DMS 273 (cell line): ENCODE results near the gene MPHOSPH10.
"Not testable (repeated sequence)": the region's sequence is repeated elsewhere in the genome, so short reads cannot be mapped to it uniquely, and the experiment has no call there.

Experiments
- DNase-seq: peaks from one replicate; lab custom pipeline; 2025; ENCODE audit not compliant: unreplicated experiment; lab: John Stamatoyannopoulos, UW

MPHOSPH10 gene, protein sequence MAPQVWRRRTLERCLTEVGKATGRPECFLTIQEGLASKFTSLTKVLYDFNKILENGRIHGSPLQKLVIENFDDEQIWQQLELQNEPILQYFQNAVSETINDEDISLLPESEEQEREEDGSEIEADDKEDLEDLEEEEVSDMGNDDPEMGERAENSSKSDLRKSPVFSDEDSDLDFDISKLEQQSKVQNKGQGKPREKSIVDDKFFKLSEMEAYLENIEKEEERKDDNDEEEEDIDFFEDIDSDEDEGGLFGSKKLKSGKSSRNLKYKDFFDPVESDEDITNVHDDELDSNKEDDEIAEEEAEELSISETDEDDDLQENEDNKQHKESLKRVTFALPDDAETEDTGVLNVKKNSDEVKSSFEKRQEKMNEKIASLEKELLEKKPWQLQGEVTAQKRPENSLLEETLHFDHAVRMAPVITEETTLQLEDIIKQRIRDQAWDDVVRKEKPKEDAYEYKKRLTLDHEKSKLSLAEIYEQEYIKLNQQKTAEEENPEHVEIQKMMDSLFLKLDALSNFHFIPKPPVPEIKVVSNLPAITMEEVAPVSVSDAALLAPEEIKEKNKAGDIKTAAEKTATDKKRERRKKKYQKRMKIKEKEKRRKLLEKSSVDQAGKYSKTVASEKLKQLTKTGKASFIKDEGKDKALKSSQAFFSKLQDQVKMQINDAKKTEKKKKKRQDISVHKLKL

GRCh38 chr2:71130152-71130904, at the start of gene MPHOSPH10, which contains the start of gene MCEE:
TSS of gene MPHOSPH10 (plus strand) at chr2:71130634. CDS start at chr2:71130666, 32 bp downstream.
TSS of gene MCEE (minus strand) at chr2:71130229. CDS start at chr2:71130219, 10 bp downstream.
- DNase-seq = peak; percentile 96

DNA sequence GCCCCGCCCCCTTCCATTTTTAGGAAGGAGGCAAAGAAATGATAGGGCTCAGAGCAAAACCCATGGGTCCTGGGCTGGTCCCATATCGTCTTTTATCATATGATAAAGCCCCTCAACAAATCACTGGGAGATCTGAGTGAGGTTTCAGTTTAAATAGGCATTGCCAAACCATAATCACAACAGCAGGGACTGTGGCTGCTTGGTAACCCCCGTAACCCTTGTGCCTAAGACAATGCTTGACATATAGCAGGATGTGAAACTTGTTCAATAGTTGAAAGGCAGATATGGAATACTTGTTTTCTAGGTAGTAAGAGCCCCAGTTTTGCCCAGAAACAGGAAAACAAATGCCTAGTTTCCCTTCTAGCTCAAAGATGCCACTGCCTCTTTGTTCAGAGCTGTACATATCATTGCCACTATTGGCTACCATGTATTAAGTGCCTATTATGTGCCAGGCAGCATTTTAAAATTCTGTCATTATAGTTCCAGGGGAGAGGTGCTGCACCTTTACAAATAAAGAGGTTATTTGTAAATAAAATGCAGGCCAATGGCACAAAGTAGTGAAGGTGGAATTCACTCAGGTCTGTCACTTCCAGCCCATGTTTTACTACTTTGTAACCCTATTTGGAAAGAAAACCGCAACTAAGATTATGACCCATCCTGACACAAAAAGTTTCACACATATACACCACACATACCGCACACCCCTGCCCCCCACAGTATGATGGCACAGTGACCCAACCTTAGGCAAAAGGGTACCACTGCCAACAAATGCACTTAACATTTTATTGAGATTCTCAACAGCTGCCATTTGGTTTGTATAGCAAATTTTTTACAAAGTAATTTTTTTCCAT, 47.8 kb upstream of the MPHOSPH10 start:
- no peak for DNase-seq

- DNase-seq = not testable (repeated sequence)
Measured at GRCh38 chr2:71083297-71083696, 47.1 kb upstream of the MPHOSPH10 start.

- not testable (repeated sequence) for DNase-seq
Measured at GRCh38 chr2:71083752-71084312, 46.6 kb upstream of the MPHOSPH10 start.

GRCh38 chr2:71085325-71086003, 45.0 kb upstream of the MPHOSPH10 start:
- DNase-seq = not testable (repeated sequence)

DNA sequence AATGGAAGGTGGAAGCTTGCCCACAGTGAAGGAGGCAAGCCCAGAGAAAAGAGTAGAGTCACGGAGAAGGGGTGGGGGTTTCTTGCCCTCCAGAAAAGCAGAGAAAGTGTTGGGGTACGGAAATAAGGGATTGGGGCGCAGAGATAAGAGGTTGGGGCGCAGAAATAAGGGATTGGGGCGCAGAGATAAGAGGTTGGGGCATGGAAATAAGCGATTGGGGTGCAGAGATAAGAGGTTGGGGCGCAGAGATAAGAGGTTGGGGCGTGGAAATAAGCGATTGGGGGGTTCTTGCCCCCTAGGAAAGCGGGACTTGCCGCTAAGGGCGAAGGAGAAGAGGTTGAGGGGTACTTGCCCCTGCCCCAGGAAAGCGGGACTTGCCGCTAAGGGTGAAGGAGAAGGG, 41.0 kb upstream of the MPHOSPH10 start:
- not testable (repeated sequence) for DNase-seq

GRCh38 chr2:71091808-71092207, 38.6 kb upstream of the MPHOSPH10 start:
- DNase-seq = not testable (repeated sequence)

DNA sequence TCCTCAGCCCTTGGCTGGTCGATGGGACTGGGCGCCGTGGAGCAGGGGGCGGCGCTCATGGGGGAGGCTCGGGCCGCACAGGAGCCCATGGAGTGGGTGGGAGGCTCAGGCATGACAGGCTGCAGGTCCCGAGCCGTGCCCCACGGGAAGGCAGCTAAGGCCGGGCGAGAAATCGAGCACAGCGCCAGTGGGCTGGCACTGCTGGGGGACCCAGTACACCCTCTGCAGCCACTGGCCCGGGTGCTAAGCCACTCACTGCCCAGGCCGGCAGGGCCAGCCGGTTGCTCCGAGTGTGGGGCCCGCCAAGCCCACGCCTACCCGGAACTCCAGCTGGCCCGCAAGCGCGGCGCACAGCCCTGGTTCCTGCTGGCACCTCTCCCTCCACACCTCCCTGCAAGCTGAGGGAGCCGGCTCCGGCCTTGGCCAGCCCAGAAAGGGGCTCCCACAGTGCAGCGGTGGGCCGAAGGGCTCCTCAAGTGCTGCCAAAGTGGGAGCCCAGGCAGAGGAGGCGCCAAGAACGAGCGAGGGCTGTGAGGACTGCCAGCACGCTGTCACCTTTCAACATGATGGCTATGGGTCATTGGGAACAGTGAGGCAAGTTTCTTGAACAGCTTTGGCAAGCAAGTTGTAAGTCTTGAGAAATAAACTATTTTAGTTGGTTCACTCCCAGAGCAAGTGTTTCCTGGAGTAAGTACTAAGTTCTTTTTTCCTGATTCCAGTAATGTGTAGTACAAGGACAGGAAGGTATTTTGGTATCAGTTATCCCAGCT, 37.8 kb upstream of the MPHOSPH10 start:
- not testable (repeated sequence) for DNase-seq

DNA sequence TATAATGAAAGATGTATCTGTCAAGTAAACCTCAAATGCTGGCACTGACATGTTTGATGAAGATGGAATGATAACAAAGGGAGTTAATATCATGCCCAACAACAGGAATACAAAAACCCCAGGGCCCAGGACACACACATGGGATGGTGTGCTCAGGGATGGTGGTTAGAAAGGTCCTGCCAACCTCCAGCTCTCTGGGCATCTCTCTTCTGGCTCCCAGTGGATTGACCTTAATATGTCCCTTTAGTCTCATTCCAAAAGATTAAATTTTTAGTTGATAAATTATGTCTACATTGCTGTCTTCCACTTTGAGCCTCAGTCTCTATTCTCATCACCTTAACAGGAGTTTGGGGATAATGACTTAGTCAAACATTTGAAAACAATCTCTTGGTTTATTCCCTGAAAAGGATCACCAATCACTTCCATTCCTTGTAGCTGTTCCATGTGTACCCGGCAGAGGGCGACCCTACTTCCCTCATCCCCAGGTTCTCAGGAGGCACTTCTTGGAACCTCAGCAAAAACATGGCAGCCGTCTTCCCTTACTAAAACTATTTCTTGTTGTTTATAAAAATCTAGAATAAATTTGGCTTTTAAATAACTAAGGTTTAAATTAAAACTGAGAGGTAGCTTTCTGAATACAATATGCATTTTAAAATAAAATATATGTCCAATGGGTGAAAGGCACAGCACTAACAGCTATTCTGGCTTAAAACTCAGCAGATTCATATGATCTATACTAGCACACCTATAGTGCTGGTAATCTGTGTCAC, 30.1 kb upstream of the MPHOSPH10 start:
- DNase-seq = peak; percentile 79

GRCh38 chr2:71101656-71102055, 28.8 kb upstream of the MPHOSPH10 start:
- DNase-seq = no peak

- no peak for DNase-seq
Measured at GRCh38 chr2:71102981-71103681, 27.3 kb upstream of the MPHOSPH10 start.

- no peak for DNase-seq
Measured at GRCh38 chr2:71103809-71104208, 26.6 kb upstream of the MPHOSPH10 start.

DNA sequence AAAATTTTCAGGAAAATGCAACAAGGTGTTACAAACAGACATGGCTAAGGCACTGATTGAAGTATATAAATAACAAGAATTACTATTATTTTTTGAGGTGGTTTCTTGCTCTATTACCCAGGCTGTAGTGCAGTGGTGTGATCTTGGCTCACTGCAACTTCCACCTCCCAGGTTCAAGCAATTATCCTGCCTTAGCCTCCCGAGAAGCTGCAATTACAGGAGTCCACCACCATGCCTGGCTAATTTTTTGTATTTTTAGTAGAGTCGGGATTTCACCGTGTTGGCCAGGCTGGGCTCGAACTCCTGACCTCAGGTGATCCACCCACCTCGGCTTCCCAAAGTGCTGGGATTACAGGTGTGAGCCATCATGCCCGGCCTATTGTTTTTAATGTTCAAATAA, 24.0 kb upstream of the MPHOSPH10 start:
- not testable (repeated sequence) for DNase-seq

GRCh38 chr2:71108091-71108490, 22.3 kb upstream of the MPHOSPH10 start:
- DNase-seq = no peak

GRCh38 chr2:71113843-71114242, 16.6 kb upstream of the MPHOSPH10 start:
- no peak for DNase-seq

- no peak for DNase-seq
Measured at GRCh38 chr2:71117063-71117462, 13.4 kb upstream of the MPHOSPH10 start.

DNA sequence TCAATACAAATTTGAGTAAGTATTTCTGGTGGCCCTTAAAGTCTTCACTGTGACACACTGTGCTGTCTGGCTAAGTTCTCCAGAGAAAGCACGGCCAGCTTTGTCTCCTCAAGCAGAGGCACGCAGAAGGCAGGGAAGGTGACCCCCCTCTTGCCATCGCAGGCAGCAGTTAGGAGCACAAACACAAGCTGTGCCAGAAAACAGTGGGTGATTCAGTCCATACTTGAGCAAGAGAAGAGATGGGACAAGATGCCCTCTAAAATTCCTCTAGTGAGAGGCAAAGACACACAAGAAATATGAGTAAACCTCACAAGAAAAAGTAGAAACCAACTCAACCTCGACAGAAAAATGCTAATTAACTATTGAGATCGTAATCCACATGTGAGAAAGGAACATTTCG, 10.2 kb upstream of the MPHOSPH10 start:
- no peak for DNase-seq
